WTC11 (cell line): ENCODE results near the gene SST.

Source experiments
- CREM ChIP-seq: sonication (generic); formaldehyde crosslinking; IDR thresholded peaks from 2 replicates; pipeline ENCODE4 v1.8.1; 2022; ENCODE audit warnings: mild to moderate bottlenecking, missing genetic modification reagents, moderate library complexity
- RORB ChIP-seq: fragments of 250-450 bp; sonication (Bioruptor Pico); IDR thresholded peaks from 2 replicates; pipeline ENCODE4 v1.9.0; 2021; ENCODE audit warnings: mild to moderate bottlenecking

DNA sequence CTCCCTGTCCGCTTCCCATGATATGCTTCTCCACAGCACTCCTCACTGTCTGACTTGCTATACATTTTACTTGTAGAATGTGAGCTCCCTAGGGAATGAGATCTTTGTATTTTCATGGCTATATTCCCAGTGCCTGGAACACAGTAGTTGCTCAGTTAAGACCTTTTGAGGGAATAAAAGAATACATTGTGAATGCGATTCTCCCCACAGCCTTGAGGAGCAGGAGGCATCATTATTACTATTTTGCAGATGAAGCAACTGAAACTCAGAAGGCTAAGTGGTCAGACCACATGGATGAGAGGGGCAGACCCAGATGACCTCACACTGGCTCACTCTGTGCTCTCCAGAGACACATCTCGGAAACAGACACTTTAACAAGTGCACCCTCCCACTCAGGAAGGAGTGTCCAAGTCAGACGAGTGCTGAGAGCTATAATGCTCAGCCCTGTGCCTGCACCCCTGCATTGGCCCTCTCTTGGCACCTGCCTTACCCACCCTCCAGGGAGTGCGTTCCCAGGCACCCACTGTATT lies 46.8 kb downstream of the SST start:
- TF ChIP-seq CREM (CRISPR knock-in tag) (no peak), RORB (CRISPR knock-in tag) (no peak)
